Panc1 (cell line): ENCODE data around the gene AKT1.

Experiments used
- CTCF ChIP-seq: fragments of 450-650 bp; IDR thresholded peaks from 2 replicates; pipeline ENCODE4 v1.5.1; 2017; ENCODE audit warnings: mild to moderate bottlenecking
- TF ChIP-seq, protein P1 (sequence below), 2 experiments: IDR thresholded peaks; 2 replicates each; pipeline ENCODE4 v1.6.1; 2011 to 2012; ENCODE audit warnings: low read depth in 2 of 2, control low read depth in 1 of 2, low read length in 1 of 2, mild to moderate bottlenecking in 1 of 2, moderate library complexity in 1 of 2; ENCODE audit not compliant: insufficient read depth in 1 of 2

- TF ChIP-seq CTCF: no peak
- TF ChIP-seq, protein P1, sequence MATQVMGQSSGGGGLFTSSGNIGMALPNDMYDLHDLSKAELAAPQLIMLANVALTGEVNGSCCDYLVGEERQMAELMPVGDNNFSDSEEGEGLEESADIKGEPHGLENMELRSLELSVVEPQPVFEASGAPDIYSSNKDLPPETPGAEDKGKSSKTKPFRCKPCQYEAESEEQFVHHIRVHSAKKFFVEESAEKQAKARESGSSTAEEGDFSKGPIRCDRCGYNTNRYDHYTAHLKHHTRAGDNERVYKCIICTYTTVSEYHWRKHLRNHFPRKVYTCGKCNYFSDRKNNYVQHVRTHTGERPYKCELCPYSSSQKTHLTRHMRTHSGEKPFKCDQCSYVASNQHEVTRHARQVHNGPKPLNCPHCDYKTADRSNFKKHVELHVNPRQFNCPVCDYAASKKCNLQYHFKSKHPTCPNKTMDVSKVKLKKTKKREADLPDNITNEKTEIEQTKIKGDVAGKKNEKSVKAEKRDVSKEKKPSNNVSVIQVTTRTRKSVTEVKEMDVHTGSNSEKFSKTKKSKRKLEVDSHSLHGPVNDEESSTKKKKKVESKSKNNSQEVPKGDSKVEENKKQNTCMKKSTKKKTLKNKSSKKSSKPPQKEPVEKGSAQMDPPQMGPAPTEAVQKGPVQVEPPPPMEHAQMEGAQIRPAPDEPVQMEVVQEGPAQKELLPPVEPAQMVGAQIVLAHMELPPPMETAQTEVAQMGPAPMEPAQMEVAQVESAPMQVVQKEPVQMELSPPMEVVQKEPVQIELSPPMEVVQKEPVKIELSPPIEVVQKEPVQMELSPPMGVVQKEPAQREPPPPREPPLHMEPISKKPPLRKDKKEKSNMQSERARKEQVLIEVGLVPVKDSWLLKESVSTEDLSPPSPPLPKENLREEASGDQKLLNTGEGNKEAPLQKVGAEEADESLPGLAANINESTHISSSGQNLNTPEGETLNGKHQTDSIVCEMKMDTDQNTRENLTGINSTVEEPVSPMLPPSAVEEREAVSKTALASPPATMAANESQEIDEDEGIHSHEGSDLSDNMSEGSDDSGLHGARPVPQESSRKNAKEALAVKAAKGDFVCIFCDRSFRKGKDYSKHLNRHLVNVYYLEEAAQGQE (IDR thresholded peaks at IDR 0.05; ENCODE audit: insufficient read depth in 1 of 2, low read depth in 2 of 2, low read length in 1 of 2): no peak
Measured at GRCh38 chr14:104845033-104845666, 49.6 kb upstream of the AKT1 start.
